Coronary artery (tissue), 2 donors: ENCODE data around the gene GRID1.

Experiments used
- DNase-seq: peaks from one replicate; pipeline ENCODE4 v3.0.0-alpha.2; 2017; ENCODE audit warnings: low spot score
- H3K27ac ChIP-seq, 2 donors: fragments of 200-600 bp; sonication (generic); one replicate each; pipeline ENCODE4 v1.5.1; 2016 to 2019
- H3K4me3 ChIP-seq: fragments of 200-600 bp; sonication (generic); 2 replicates; pipeline ENCODE4 v1.5.1; 2016; ENCODE audit warnings: mild to moderate bottlenecking, moderate library complexity
- CTCF ChIP-seq: fragments of 200-600 bp; sonication (generic); IDR thresholded peaks from one replicate; pipeline ENCODE4 v1.5.1; 2019; ENCODE audit warnings: antibody characterized with exemption

The GRID1 gene

DNA sequence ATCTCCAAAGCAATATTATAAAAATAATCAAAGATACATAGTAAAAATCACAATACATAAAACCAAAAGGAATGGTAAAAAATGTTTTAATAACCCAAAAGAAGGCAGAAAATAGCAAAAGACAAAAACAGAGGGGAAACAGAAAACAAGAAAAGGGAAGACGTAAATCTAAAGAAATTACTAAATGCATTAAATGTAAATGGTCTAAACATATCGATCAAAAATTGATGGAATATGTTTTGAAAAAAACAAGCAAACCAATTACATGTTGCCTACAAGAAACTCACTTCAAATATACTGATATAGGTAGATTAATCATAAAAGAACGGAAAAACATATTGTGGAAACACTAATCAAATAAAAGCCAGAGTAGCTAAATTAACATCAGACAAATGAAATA is 369.1 kb downstream of the GRID1 start:
- H3K27ac ChIP-seq, result no peak overlapping the region
- no peak overlapping the region for H3K4me3 ChIP-seq
- TF ChIP-seq CTCF, result no peak
- DNase-seq, result no peak

DNA sequence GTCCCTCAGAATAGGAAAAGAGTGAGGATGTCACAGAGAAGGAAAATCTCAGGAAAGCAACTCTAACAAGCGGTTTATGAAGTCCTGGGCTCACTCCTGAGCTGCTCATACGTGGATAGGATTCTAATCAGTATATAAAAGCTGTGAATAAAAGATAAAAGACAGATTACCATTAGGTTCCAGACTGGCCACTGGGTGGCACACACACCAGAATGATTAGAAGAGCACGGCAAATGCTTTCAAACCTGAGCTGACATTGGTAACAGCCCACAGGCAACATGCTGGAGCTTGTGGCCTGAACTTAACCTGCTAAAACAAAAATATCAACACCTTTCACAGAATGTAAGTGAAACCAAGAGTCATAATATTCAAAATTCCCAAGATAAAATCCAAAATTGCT is 370.8 kb downstream of the GRID1 start:
- no peak overlapping the region for H3K4me3 ChIP-seq
- no peak for TF ChIP-seq CTCF
- no peak for DNase-seq
- no peak overlapping the region for H3K27ac ChIP-seq

DNA sequence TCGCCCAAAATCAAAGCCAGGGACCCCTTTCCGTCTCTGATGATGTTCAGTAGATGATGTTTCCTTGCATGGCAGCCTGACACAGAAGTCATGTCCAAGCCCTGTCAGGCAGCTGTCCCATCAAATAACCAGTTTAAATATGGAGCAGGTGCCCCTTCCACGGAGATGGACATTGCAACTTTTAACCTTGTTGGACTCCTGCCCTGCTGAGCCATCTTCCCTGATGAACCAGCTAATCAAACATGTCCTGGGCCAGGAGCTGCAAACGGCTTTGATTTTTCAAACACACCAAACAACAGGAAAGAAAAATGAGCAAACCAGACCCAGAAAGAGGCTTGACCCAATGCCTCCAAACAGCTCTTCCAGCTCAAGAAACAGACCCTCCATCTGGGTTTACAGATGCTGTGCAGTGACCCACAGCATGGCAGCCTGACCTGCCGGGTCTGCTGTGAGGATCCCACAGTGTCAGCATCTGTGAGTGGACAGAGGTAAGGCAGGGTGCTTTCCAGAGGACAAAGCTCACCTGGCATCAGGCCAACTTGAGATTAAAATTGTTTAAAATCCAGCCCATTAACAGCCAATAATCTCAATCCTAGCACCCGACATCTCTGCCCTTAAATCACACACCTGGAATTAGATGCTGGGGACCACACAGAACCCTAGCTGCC is 372.6 kb downstream of the GRID1 start:
- TF ChIP-seq CTCF, result no peak
- Histone ChIP-seq H3K4me3 (no peak overlapping the region), H3K27ac (no peak overlapping the region)
- DNase-seq, result peak; percentile 38

DNA sequence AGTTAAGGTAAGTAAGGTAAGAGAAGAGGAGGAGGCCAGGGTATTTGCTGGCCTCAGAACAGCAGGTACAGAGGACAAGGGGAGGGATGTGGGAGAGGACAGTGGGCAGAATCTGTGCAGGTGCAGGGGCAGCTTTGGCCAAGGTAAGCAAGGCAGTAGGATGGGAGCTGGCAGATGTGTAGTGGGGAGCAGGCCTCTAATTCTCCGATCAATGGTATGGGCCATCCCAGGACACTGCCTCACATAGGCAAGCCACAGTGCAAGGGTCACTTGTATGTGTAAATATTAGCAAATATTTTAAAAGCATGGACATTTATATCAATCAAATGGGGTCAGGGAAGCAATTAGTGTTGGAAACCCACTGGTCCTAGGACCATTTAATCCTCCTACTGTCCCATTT is 373.5 kb downstream of the GRID1 start:
- no peak for TF ChIP-seq CTCF
- peak; percentile 29 for DNase-seq
- no peak overlapping the region for H3K4me3 ChIP-seq

DNA sequence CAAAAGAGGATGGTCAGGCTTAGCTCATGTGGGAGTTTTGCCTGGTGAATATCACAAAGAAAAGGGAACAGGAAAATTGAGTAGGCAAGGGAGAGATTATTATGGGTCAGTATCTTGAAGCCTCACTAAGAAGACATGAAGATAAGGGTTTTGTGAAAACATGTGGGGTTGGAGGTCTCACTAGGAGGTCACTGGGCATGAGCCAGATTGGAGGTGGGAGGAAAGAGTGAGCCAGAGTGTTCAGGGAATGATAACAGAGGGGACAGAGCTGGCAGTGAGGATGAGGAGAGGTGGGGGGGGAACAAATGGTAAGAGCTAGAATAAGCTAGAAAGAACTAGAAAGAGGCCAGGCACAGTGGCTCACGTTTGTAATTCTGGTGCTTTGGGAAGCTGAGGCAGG is 374.3 kb downstream of the GRID1 start:
- Histone ChIP-seq H3K4me3 (no peak overlapping the region), H3K27ac (no peak overlapping the region)
- TF ChIP-seq CTCF, result no peak
- no peak for DNase-seq

More for the DNA sequence above, 373.5 kb downstream of the GRID1 start:
- H3K27ac ChIP-seq, result no peak overlapping the region

- H3K27ac ChIP-seq, result no peak overlapping the region
- H3K4me3 ChIP-seq, result no peak overlapping the region
- no peak for TF ChIP-seq CTCF
- DNase-seq, result no peak
Measured at GRCh38 chr10:85986777-85987176, 379.8 kb downstream of the GRID1 start.

- DNase-seq, result no peak
- H3K4me3 ChIP-seq, result no peak overlapping the region
- H3K27ac ChIP-seq, result no peak overlapping the region
- TF ChIP-seq CTCF, result no peak
Measured at GRCh38 chr10:85983051-85983450, 383.5 kb downstream of the GRID1 start.
